OCI-LY3 (cell line): Measurements from ENCODE around the gene PLA2G2A.

Experiments used
- H2AFZ ChIP-seq: fragments of 200-600, 300-600 bp; shearing (Covaris generic); 2 replicates; pipeline ENCODE4 v1.6.0; 2014; ENCODE audit warnings: antibody characterized with exemption, low read depth, low read length
- H3K27ac ChIP-seq: fragments of 200-600, 300-600 bp; sonication (generic); 2 replicates; pipeline ENCODE4 v1.5.1; 2014; ENCODE audit warnings: mild to moderate bottlenecking, low read length, moderate library complexity, mixed read lengths
- H3K27me3 ChIP-seq: fragments of 200-600, 300-600 bp; sonication (generic); 2 replicates; pipeline ENCODE4 v1.6.1; 2014; ENCODE audit warnings: low read depth, low read length, mixed read lengths
- H3K36me3 ChIP-seq: fragments of 200-600, 300-600 bp; sonication (generic); replicated peaks from 2 replicates; pipeline ENCODE3; 2014; ENCODE audit warnings: low read depth, low read length, mixed read lengths
- H3K4me1 ChIP-seq: fragments of 300-600, 200-600 bp; sonication (generic); 2 replicates; pipeline ENCODE4 v1.6.1; 2014; ENCODE audit warnings: low read length, mixed read lengths
- H3K4me2 ChIP-seq: fragments of 200-600, 300-600 bp; sonication (generic); 2 replicates; pipeline ENCODE4 v1.6.1; 2014; ENCODE audit warnings: low read length, mixed read lengths
- H3K4me3 ChIP-seq: fragments of 300-600, 200-600 bp; sonication (generic); 2 replicates; pipeline ENCODE4 v1.5.1; 2014; ENCODE audit warnings: antibody characterized with exemption, mild to moderate bottlenecking, low read length, moderate library complexity
- H3K79me2 ChIP-seq: fragments of 300-600, 200-600 bp; shearing (Covaris generic); 2 replicates; pipeline ENCODE4 v1.6.1; 2014; ENCODE audit warnings: mild to moderate bottlenecking, low read length, mixed read lengths
- H3K9ac ChIP-seq: fragments of 300-600, 200-600 bp; shearing (Covaris generic); 2 replicates; pipeline ENCODE4 v1.6.0; 2014; ENCODE audit warnings: mild to moderate bottlenecking, low read length, moderate library complexity
- H3K9me3 ChIP-seq: fragments of 200-600, 300-600 bp; shearing (Covaris generic); 2 replicates; pipeline ENCODE4 v1.6.1; 2014; ENCODE audit warnings: low read length, mixed read lengths; ENCODE audit not compliant: insufficient read depth
- H4K20me1 ChIP-seq: fragments of 200-600, 300-600 bp; sonication (generic); 2 replicates; pipeline ENCODE4 v1.6.1; 2016; ENCODE audit warnings: low read length, mixed read lengths; ENCODE audit not compliant: insufficient read depth
- EZH2phosphoT487 ChIP-seq: fragments of 200-600 bp; shearing (Covaris generic); IDR thresholded peaks from 2 replicates; pipeline ENCODE4 v1.6.1; 2018; ENCODE audit warnings: antibody characterized with exemption, mixed run types, low read depth
- TF ChIP-seq, protein P1 (sequence below): fragments of 200-600, 300-600 bp; sonication (generic); IDR thresholded peaks from 2 replicates; pipeline ENCODE4 v1.5.1; 2014; ENCODE audit warnings: antibody characterized with exemption, low read length, low read depth

PLA2G2A gene

DNA sequence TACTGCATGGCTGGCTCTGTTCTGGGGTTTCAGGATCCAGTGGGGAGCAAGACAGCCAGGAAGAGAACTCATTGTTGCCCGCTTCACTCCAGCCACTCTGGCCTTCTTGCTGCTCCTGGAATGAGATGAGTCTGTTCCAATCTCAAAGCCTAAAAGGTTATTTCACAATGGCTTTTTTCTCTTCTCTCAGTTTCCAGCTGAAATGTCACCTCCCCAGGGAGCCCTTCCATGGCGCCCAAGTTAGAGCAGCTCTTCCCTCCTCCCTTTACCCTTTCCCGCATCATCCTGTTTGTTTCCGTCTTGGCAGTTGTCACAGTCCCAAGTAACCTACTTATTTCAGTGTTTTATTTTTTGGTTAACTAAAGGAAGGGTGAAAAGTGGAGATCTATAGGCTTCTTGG lies 15.8 kb downstream of the PLA2G2A start:
- H3K4me2 ChIP-seq, result no peak overlapping the region
- no peaks in the 10 kb centered on the region for H3K9me3 ChIP-seq
- no peaks in the 10 kb centered on the region for H3K4me1 ChIP-seq
- H4K20me1 ChIP-seq, result no peaks in the 10 kb centered on the region
- H3K79me2 ChIP-seq, result no peaks in the 10 kb centered on the region
- peaks cover 15% of the 10 kb centered on the region for H3K27me3 ChIP-seq
- H3K4me3 ChIP-seq, result no peak overlapping the region
- TF ChIP-seq, protein P1, sequence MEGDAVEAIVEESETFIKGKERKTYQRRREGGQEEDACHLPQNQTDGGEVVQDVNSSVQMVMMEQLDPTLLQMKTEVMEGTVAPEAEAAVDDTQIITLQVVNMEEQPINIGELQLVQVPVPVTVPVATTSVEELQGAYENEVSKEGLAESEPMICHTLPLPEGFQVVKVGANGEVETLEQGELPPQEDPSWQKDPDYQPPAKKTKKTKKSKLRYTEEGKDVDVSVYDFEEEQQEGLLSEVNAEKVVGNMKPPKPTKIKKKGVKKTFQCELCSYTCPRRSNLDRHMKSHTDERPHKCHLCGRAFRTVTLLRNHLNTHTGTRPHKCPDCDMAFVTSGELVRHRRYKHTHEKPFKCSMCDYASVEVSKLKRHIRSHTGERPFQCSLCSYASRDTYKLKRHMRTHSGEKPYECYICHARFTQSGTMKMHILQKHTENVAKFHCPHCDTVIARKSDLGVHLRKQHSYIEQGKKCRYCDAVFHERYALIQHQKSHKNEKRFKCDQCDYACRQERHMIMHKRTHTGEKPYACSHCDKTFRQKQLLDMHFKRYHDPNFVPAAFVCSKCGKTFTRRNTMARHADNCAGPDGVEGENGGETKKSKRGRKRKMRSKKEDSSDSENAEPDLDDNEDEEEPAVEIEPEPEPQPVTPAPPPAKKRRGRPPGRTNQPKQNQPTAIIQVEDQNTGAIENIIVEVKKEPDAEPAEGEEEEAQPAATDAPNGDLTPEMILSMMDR, result no peak
- TF ChIP-seq EZH2phosphoT487, result no peak
- H3K36me3 ChIP-seq, result no peaks in the 10 kb centered on the region
- H3K9ac ChIP-seq, result no peak overlapping the region
- no peak overlapping the region for H2AFZ ChIP-seq
- no peak overlapping the region for H3K27ac ChIP-seq

DNA sequence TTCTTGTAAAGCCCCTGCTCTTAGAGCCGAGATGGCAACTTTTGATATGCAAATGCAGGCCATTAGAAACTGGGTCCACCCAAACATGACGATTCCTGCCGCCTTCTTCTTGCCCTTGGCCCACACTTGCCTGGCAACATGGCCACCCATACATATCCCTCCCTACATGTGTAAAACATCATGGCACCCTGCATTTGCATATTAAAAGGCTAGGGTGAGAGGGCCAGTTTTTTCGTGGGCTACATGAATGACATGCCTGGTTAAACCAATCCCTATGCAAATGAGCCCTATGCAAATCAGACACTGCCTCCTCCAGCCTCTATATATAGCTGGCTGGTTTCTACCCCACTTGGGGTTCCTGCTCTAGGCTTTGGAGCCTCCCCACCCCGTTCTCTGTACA lies 18.8 kb downstream of the PLA2G2A start:
- Histone ChIP-seq H3K4me2 (no peak overlapping the region), H3K27me3 (peaks cover 15% of the 10 kb centered on the region), H4K20me1 (no peaks in the 10 kb centered on the region), H2AFZ (no peak overlapping the region), H3K79me2 (no peaks in the 10 kb centered on the region), H3K27ac (no peak overlapping the region), H3K4me1 (no peaks in the 10 kb centered on the region), H3K9ac (no peak overlapping the region), H3K4me3 (no peak overlapping the region), H3K36me3 (no peaks in the 10 kb centered on the region), H3K9me3 (no peaks in the 10 kb centered on the region)
- TF ChIP-seq, protein P1, result no peak
- TF ChIP-seq EZH2phosphoT487, result no peak

DNA sequence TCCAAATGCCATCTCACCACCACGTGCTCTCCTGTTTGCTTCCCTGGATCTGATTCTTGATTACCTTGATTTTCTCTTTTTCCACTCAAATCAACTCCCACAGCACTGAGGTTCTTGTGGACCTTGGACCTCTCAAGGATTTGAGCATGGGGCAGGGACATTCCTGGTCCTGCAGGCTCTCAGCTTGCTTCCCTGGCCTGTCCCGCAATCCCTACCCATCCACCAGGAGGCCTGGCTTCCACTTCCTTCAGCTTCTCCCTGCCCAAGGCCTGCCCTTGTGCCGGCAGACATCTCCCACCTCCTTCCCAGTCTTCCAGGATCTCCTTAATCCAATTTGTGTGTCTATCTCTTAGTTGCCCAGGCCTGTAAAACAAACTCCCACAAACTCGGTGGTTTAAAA lies 21.6 kb downstream of the PLA2G2A start:
- Histone ChIP-seq H3K9ac (no peak overlapping the region), H3K4me1 (no peaks in the 10 kb centered on the region), H3K27ac (no peak overlapping the region), H3K9me3 (peaks cover 7% of the 10 kb centered on the region), H3K27me3 (no peaks in the 10 kb centered on the region), H4K20me1 (no peaks in the 10 kb centered on the region), H3K79me2 (no peaks in the 10 kb centered on the region), H3K4me3 (no peak overlapping the region), H3K4me2 (no peak overlapping the region), H2AFZ (no peak overlapping the region), H3K36me3 (no peaks in the 10 kb centered on the region)
- no peak for TF ChIP-seq EZH2phosphoT487
- TF ChIP-seq, protein P1, result no peak

DNA sequence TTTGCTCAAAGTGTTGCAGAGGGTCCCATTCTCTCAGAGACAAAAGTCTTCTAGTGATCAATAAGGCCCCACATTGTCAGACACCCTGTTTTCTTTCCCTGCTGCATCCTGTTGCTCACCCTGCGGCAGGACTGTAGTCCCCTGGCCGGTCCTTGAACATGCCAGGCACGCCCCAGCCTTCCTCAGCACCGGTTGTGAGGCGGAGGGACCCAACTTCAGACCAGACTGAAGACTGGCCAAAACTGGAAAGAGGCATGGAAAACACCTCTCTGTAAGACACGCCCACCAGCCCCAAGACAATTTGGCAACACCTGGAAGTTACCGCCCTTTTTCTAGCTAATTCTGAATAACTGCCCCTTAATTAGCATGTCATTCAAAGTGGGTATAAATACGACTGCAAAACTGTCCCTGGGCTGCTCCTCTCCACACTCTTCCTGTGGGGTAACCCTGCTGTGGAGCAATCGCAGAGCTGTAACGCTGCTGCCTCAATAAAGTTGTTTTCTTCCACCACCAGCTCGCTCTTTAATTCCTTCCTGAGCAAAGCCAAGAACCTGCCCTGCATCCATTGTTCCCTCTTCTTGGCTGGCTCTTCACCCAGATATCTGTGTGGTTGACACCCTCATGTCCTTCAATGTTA lies 23.8 kb downstream of the PLA2G2A start:
- Histone ChIP-seq H3K4me2 (no peak overlapping the region), H3K27ac (no peak overlapping the region), H3K4me1 (no peaks in the 10 kb centered on the region), H2AFZ (no peak overlapping the region), H3K9me3 (peaks cover 7% of the 10 kb centered on the region), H3K4me3 (no peak overlapping the region), H3K79me2 (no peaks in the 10 kb centered on the region), H4K20me1 (no peaks in the 10 kb centered on the region), H3K27me3 (no peaks in the 10 kb centered on the region), H3K36me3 (no peaks in the 10 kb centered on the region), H3K9ac (no peak overlapping the region)
- no peak for TF ChIP-seq EZH2phosphoT487
- TF ChIP-seq, protein P1, result no peak
